Hematopoietic multipotent progenitor cell treated with erythropoietin and hydrocortisone succinate and interleukin-3 and kit ligand, for 15 days (in vitro differentiated cells): Measurements from ENCODE around the gene KLHDC7A.
"Not testable (repeated sequence)": the region's sequence is repeated elsewhere in the genome, so short reads cannot be mapped to it uniquely, and the experiment has no call there.

Experiments used
- DNase-seq: peaks from one replicate; pipeline ENCODE4 v3.0.0-alpha.2; 2015; ENCODE audit warnings: low spot score

KLHDC7A gene

GRCh38 chr1:18480315-18481189 lies at the start of gene KLHDC7A:
TSS of gene KLHDC7A (plus strand) at chr1:18480930. CDS start at chr1:18480982, 52 bp downstream.
- no peak for DNase-seq

DNA sequence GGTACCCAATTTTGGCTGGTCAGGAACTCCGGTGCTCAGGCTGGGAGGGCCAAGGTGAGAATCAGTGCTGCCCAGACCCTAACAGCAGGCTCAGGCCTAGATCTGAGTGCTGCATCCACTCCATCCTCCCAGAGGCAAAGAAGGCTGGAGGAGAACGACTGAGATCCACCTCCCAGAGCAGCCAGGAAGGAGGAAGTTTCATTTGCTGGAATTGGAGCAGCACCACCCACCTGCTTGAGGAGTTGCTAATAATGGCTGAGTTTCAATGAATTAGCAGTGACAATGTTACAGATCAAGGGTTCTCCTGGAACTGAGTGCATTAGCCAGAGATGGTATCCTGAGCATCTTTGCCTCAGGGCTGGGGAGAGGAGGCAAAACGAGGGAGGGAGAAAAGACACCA lies 46.7 kb upstream of the KLHDC7A start:
- DNase-seq, result no peak

- DNase-seq, result no peak
Observed at GRCh38 chr1:18440385-18441226, 40.1 kb upstream of the KLHDC7A start.

DNA sequence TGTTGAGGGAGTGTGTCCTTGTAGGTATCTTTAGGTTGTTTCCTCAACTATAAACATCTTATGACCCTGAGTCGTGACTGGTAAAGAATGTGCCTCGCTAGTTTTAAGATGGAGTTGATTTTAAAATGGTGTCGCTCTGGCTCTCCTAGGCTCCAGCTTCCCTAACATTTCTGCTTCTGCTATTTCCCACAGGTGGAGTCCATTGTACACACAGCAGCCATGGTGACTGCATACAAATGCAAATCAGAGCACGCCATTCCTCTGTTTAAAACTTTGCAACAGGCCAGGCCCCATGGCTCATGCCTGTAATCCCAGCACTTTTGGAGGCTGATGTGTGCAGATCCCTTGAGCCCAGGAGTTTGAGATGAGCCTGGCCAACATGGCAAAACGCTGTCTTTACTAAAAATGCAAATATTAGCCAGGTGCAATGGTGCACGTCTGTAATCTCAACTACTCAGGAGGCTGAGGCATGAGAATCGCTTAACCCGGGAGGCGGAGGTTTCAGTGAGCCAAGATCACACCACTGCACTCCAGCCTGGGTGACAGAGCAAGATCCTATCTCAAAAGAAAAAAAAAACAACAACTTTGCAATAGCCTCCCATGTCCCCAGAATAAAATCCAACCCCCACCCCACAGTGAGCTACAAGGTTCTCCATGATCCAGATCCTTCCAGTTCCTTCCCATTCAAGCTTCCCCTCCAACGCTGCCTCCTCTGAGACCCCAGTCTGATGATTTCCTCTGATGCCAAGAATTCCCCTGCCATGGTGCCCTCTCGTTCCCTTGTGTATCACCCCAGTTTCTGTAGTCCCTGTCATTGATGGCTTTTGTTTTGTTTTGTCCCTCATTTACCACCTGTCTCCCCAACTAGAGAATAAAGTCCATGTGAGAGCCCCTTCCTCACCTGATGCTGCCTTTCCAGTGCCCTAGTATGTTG lies 36.9 kb upstream of the KLHDC7A start:
- DNase-seq, result no peak

DNA sequence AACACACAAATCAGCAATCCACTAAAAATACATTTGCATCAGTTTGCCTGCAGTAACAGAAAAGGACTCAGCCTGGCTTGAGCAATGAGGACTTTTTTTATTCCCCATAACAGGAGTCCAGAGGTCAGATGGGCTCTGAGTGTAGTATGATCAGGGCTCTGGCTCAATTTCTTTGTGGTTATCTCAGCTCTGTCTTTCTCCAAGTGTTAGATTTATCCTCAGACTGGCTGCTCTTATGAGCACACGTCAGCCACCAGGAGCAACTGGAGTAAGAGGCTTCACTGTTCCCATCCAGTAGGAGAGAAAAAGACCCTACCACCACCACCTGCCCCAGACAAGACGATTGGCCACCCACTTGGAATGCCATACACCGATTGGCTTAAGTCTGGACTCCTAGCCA lies 36.2 kb upstream of the KLHDC7A start:
- DNase-seq, result no peak

DNA sequence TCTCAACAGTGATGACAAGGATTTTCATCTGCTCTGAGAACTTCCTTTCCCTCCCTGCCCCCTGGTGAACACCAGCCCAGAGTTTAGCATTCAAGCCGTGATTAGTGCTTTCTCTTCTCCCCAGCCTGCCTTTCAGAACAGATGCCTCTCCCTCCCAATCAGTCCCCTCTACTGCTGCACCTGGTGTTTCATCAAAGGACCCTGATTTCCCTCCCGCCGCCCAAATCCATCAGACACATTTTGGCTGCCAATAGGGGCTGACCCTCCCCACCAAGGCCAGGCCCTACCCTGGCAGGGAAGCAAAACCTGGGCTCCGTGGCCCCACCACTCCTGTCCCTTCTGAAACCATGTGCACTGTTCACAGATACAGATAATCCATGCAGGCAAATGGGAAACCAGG lies 34.0 kb upstream of the KLHDC7A start:
- no peak for DNase-seq

DNA sequence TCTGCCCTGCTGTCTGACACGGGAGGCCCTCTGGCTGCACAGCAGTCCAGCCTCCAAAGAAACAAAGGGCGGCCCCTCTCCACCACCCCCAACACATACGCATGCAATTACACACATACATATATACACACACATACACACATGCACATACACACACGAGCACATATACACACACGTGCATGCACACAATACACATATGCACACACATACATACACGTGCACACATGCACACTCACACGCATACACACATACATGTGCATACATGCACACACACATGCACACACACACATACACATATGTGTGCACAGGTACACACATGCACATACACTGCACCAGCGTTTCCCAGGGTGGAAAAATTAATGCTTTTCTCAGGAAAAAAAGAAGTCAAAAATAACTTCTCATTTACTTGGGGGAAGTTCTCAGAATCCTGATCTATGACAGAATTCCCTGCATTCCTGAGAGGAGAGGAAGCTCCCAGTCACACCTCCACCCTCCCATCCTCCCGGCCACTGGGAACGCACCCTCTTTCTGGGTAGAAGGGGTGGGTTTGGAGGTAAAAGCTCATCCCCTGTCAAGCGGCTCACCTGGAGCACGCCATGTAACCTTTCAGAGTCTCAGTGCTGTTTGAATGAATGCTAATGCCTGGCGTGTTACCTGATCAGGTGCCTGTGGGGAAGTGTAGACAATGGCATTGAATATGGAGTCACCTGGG lies 33.1 kb upstream of the KLHDC7A start:
- DNase-seq, result no peak

GRCh38 chr1:18448889-18449288 lies 31.8 kb upstream of the KLHDC7A start:
- no peak for DNase-seq

- peak; percentile 6 for DNase-seq
Observed at GRCh38 chr1:18452550-18452949, 28.2 kb upstream of the KLHDC7A start.

GRCh38 chr1:18458133-18459092 lies 22.3 kb upstream of the KLHDC7A start:
- no peak for DNase-seq

- no peak for DNase-seq
Observed at GRCh38 chr1:18461656-18462055, 19.1 kb upstream of the KLHDC7A start.

- DNase-seq, result not testable (repeated sequence)
Observed at GRCh38 chr1:18462517-18462916, 18.2 kb upstream of the KLHDC7A start.

GRCh38 chr1:18463063-18463462 lies 17.7 kb upstream of the KLHDC7A start:
- no peak for DNase-seq

DNA sequence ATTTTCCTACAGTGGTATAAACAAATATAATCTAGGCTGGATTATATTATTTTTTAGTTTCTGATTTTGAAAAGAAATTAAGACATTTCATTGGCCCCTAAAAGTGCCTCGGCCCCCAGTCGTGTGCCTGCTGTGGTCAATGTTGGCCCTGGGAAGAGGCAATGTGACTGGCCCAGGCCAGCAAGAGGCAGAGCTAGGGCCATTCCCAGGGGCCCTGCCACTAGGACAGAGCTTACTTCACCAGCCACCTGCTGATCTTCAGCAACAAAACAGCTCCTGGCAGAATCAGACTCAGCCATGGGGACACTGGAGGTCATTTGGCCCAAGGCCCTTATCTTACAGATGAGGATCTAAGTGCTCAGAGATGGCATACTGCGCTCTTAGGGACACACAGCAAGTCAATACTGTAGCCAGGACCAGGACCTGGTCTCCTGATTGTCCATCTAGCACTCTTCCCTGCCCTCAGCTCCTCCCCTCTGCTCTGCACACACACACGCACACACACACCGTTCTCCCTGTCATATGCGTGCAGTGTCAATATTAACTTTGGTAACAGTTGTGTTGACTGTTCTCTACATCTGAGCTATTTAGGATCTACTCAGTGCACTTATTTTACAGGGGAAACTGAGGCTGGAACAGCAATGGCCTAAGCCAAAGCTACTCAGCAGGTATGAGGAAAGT lies 16.6 kb upstream of the KLHDC7A start:
- no peak for DNase-seq

GRCh38 chr1:18464665-18465050 lies 16.1 kb upstream of the KLHDC7A start:
- no peak for DNase-seq

- no peak for DNase-seq
Observed at GRCh38 chr1:18466676-18467075, 14.1 kb upstream of the KLHDC7A start.

DNA sequence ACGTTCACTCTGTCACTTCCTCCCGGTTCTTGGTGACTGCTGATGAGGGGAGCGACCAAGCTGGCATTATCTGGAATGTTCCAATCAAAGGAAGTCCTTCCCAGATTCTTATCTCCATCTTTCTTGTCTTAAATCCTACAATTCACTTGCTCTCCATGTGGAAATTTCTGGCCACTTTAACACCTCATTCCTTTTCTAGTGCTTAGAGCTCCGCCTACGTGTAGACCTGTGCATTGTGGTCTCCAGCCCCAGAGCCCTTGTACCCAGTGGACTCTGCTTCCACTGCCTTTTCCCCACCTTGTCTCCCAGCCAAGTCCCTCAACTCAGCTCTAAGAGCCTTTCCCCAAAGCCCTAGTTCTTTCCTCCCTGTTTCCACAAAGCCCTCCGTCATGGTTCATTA lies 12.2 kb upstream of the KLHDC7A start:
- DNase-seq, result no peak

DNA sequence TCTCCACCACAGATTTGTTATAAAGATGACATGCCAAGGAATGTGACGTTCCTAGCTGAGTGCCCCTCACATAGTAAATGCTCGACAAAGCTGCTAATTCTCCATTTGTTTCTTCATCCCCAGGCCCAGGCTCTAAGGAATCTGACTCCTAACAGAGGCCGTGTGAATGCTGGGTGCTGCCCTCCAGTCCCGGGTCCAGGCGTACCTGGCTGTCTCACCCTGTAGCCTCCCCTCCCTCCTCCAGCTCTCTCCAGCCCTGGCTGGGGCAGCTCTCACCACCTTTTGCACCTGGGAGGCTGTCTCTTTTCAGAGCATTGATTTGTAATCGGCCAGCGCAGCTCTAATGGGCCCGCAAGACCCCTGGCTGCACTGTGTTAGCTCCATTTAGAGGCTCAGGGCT lies 11.2 kb upstream of the KLHDC7A start:
- DNase-seq, result no peak

GRCh38 chr1:18470671-18471355 lies 9.9 kb upstream of the KLHDC7A start:
- no peak for DNase-seq
